ENCODE results near the gene KRTAP10-11. TPM values are rescaled to one million over a fixed set of nuclear protein-coding genes. Genes with fewer than 3 reads are reported as not detected.
"Not testable (repeated sequence)": the region's sequence is repeated elsewhere in the genome, so short reads cannot be mapped to it uniquely, and the experiment has no call there.

The KRTAP10-11 gene
- total RNA-seq, 1 experiment from 2014 or later: not detected

GRCh38 chr21:44670642-44671432 lies 24.6 kb downstream of the KRTAP10-11 start:
- Histone ChIP-seq H3K36me3 (no peaks in the 10 kb centered on the region), H3K27me3 (peaks cover 11% of the 10 kb centered on the region), H3K4me3 (no peak overlapping the region), H3K9me3 (peaks cover 14% of the 10 kb centered on the region; the same call in 1 of the 2 replicates)
- no peak for DNase-seq

- Histone ChIP-seq H3K27me3 (peaks cover 16% of the 10 kb centered on the region), H3K4me3 (no peak overlapping the region), H3K36me3 (no peaks in the 10 kb centered on the region), H3K9me3 (peaks cover 14% of the 10 kb centered on the region; the same call in 1 of the 2 replicates)
- DNase-seq: no peak
Observed at GRCh38 chr21:44671911-44672310, 25.7 kb downstream of the KRTAP10-11 start.

- DNase-seq: no peak
- Histone ChIP-seq H3K9me3 (no peaks in the 10 kb centered on the region), H3K27me3 (peaks cover 44% of the 10 kb centered on the region), H3K36me3 (no peaks in the 10 kb centered on the region), H3K4me3 (no peak overlapping the region)
Observed at GRCh38 chr21:44677881-44678280, 31.7 kb downstream of the KRTAP10-11 start.

DNA sequence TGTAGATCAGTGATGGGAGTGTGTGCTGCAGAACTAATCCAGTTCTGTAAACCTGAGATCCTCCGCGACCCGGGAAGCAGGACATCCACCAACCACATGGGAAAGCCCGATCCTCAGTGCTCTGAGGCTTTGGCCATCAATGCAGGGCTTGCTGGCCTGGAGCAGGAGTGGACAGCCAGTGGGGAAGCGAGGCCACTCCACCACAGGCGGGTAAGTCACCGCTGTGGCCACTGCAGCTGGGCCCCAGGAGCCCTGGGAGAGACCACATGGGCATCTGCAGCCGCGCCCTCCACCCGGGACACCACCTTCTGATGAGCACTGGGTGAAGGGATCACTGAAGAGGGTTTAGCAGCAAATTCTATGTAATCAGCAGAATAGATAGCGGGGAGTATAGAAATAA lies 34.9 kb downstream of the KRTAP10-11 start:
- Histone ChIP-seq H3K27me3 (peaks cover 33% of the 10 kb centered on the region), H3K4me3 (no peak overlapping the region), H3K36me3 (no peaks in the 10 kb centered on the region), H3K9me3 (no peaks in the 10 kb centered on the region)
- DNase-seq: no peak

- H3K9me3 ChIP-seq: no peaks in the 10 kb centered on the region
- no peaks in the 10 kb centered on the region for H3K36me3 ChIP-seq
- no peak within 1 kb of the TSS for H3K4me3 ChIP-seq
- peaks cover 26% of the 10 kb centered on the region for H3K27me3 ChIP-seq
- no peak for DNase-seq
Observed at GRCh38 chr21:44681861-44682579, 35.8 kb downstream of the KRTAP10-11 start, which contains the start of gene KRTAP12-1. TSS of gene KRTAP12-1 (minus strand) at chr21:44682163. CDS start at chr21:44682123, 40 bp downstream.

DNA sequence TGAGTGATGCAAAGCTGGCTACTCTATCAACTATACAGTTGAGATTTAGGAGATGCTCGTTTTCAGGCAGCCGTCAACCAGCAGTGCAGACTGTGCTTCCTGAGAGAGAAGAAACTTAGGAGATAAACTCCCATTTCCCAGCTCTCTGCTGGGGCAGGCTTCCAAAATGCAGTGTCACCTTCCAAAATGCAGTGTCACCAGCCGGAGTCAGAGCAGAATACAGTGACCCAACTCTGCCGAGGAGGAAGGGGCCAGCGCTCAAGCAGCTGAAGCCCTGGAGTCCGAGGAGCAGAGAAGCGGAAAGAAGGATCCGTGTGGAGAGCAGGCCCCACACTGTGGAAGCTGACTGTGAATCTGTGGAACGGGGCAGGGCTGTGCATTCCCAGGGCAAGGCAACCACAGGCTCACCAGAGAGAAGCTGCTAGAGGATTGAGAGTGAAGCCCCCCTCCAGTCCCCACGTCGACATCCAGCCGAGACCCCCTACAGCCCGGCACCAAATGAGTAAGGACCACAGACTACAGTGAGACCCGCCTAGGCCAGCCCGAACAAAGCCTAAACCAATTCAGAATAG lies 36.5 kb downstream of the KRTAP10-11 start:
- Histone ChIP-seq H3K36me3 (no peaks in the 10 kb centered on the region), H3K9me3 (no peaks in the 10 kb centered on the region), H3K4me3 (no peak overlapping the region), H3K27me3 (peaks cover 28% of the 10 kb centered on the region)
- DNase-seq: no peak

- peaks cover 24% of the 10 kb centered on the region for H3K27me3 ChIP-seq
- H3K9me3 ChIP-seq: no peaks in the 10 kb centered on the region
Observed at GRCh38 chr21:44684077-44684476, 37.9 kb downstream of the KRTAP10-11 start.

DNA sequence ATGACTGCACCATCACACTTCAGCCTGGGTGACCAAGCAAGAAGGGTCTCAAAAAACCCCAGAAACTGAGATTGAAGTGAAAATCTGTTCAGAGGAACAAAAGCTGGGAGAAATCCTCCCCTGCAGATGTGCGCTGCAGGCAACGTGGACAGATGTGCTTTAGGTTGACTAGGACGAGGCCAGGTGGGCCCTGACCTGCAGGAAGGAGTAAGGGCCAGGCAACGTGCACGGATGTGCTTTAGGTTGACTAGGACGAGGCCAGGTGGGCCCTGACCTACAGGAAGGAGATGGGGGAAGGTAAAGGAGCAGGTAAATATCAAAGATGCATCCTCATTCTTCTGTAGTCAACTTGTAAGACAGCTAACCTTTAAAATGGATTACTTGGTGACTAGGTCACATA lies 38.3 kb downstream of the KRTAP10-11 start:
- H3K4me3 ChIP-seq: no peak overlapping the region
- H3K9me3 ChIP-seq: no peaks in the 10 kb centered on the region
- DNase-seq: no peak
- H3K36me3 ChIP-seq: no peaks in the 10 kb centered on the region
- peaks cover 20% of the 10 kb centered on the region for H3K27me3 ChIP-seq

More at GRCh38 chr21:44684077-44684476, 37.9 kb downstream of the KRTAP10-11 start:
- no peak overlapping the region for H3K4me3 ChIP-seq
- no peak for DNase-seq
- H3K36me3 ChIP-seq: no peaks in the 10 kb centered on the region

- H3K4me3 ChIP-seq, H3K9me3 ChIP-seq, DNase-seq, H3K36me3 ChIP-seq: not testable (repeated sequence)
- peaks cover 19% of the 10 kb centered on the region for H3K27me3 ChIP-seq
Observed at GRCh38 chr21:44685050-44685449, 38.8 kb downstream of the KRTAP10-11 start.

- Histone ChIP-seq H3K27me3 (peaks cover 8% of the 10 kb centered on the region), H3K4me3 (no peak overlapping the region), H3K9me3 (no peaks in the 10 kb centered on the region), H3K36me3 (no peaks in the 10 kb centered on the region)
- DNase-seq: no peak
Observed at GRCh38 chr21:44686000-44686781, 40.0 kb downstream of the KRTAP10-11 start.

GRCh38 chr21:44686843-44687561 lies 40.8 kb downstream of the KRTAP10-11 start:
- no peak overlapping the region for H3K4me3 ChIP-seq
- H3K9me3 ChIP-seq: no peaks in the 10 kb centered on the region
- H3K36me3 ChIP-seq: no peaks in the 10 kb centered on the region
- H3K27me3 ChIP-seq: peaks cover 8% of the 10 kb centered on the region
- DNase-seq: no peak

GRCh38 chr21:44687671-44688070 lies 41.5 kb downstream of the KRTAP10-11 start:
- Histone ChIP-seq H3K9me3 (peaks cover 2% of the 10 kb centered on the region), H3K36me3 (no peaks in the 10 kb centered on the region), H3K4me3 (no peak overlapping the region), H3K27me3 (peaks cover 8% of the 10 kb centered on the region)
- DNase-seq: no peak

GRCh38 chr21:44689740-44690139 lies 43.5 kb downstream of the KRTAP10-11 start:
- not testable (repeated sequence) for H3K36me3 ChIP-seq, DNase-seq, H3K4me3 ChIP-seq, H3K27me3 ChIP-seq
- peaks cover 17% of the 10 kb centered on the region for H3K9me3 ChIP-seq

GRCh38 chr21:44691686-44692085 lies 45.5 kb downstream of the KRTAP10-11 start:
- Histone ChIP-seq H3K36me3 (no peaks in the 10 kb centered on the region), H3K9me3 (peaks cover 17% of the 10 kb centered on the region), H3K4me3 (no peak overlapping the region), H3K27me3 (peaks cover 8% of the 10 kb centered on the region)
- DNase-seq: no peak

DNA sequence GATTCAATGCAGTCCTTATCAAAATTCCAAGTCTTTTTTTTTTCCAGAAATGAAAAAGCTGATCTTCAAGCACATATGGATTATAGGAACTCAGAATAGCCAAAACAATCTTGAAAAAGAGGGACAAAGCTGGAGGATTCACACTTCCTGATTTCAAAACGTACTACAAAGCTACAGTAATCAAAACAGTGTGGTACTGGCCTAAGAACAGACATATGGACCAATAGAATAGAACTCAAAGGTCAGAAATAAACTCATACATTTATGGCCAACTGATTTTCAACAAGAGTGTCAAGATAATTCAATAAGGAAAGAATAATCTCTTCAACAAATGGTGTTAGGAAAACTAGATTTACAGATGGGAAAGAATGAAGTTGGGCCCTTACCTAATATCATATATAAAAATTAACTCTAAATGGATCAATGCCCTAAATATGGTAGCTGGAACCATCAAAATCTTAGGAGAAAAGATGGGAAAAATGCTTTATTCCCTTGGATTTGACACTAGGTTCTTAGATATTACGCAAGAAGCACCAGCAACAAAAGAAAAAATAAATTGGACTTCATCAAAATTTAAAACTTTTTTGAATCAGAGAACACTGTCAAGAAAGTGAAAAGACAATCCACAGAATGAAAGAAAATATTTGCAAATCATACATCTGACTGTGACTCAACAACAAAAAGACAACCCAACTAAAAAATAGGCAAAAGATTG lies 46.7 kb downstream of the KRTAP10-11 start:
- H3K36me3 ChIP-seq: no peaks in the 10 kb centered on the region
- peaks cover 17% of the 10 kb centered on the region for H3K9me3 ChIP-seq
- peaks cover 2% of the 10 kb centered on the region for H3K27me3 ChIP-seq
- H3K4me3 ChIP-seq: no peak overlapping the region
- no peak for DNase-seq

Data from MG63 (cell line).